Vagina (tissue), 2 donors: ENCODE results near the gene NFS1. TPM values are rescaled to one million over a fixed set of nuclear protein-coding genes. Genes with fewer than 3 reads are reported as not detected.
A peak's percentile ranks its signal among the peaks of the same experiment; 100 is the strongest.

ENCODE experiments used
- DNase-seq, 2 donors: peaks; one replicate each; pipeline ENCODE4 v3.0.0-alpha.2; 2017; ENCODE audit errors: extremely low spot score in 2 of 2
- H3K27ac ChIP-seq: fragments of 200-600 bp; sonication (generic); one replicate; pipeline ENCODE4 v1.5.1; 2019
- H3K27me3 ChIP-seq: fragments of 200-600 bp; sonication (generic); one replicate; pipeline ENCODE4 v1.5.1; 2019
- H3K36me3 ChIP-seq, 2 donors: fragments of 200-600 bp; sonication (generic); one replicate each; pipeline ENCODE4 v1.5.1; 2017 to 2019
- H3K4me1 ChIP-seq: fragments of 200-600 bp; sonication (generic); one replicate; pipeline ENCODE4 v1.5.1; 2019
- H3K4me3 ChIP-seq, 2 donors: fragments of 200-600 bp; sonication (generic); 1 replicate in 1 of 2; 2 replicates in 1 of 2; pipeline ENCODE4 v1.5.1; 2016 to 2019
- H3K9me3 ChIP-seq: fragments of 200-600 bp; sonication (generic); one replicate; pipeline ENCODE4 v1.5.1; 2019
- CTCF ChIP-seq, 3 experiments: fragments of 450-650 bp in 2 of 3; fragments of 200-600 bp in 1 of 3; sonication (generic) in 1 of 3; IDR thresholded peaks; one replicate each; pipeline ENCODE4 v1.5.1; 2017 to 2019; ENCODE audit warnings: antibody characterized with exemption in 3 of 3, mild to moderate bottlenecking in 2 of 3, moderate library complexity in 2 of 3
- POLR2A ChIP-seq, 2 donors: fragments of 450-650 bp; IDR thresholded peaks; one replicate each; pipeline ENCODE4 v1.6.1; 2017; ENCODE audit warnings: antibody characterized with exemption in 2 of 2, mild to moderate bottlenecking in 2 of 2, moderate library complexity in 2 of 2
- POLR2AphosphoS5 ChIP-seq, 2 donors: sonication (generic); formaldehyde crosslinking; IDR thresholded peaks; one replicate each; pipeline ENCODE4 v1.9.0; 2017; ENCODE audit warnings: antibody characterized with exemption in 2 of 2, mild to moderate bottlenecking in 2 of 2, low read depth in 1 of 2; ENCODE audit not compliant: insufficient read depth in 1 of 2
- intact Hi-C: fragments of 100-400 bp; cut with DNase I; formaldehyde crosslinking; loops from one replicate; pipeline ENCODE4 v1.15.1; 2023
- total RNA-seq: library from RNA; depleted of rRNA; stranded (reverse); fragments of >200 nt; gene quantifications from one replicate; pipeline ENCODE4 v1.2.3, GENCODE V29; 2016

Gene NFS1
- total RNA-seq, 1 donor from 2014 or later, result 15.2 TPM

GRCh38 chr20:35704514-35705261, 5.5 kb upstream of the NFS1 start:
- TF ChIP-seq CTCF (IDR thresholded peaks at IDR 0.05), result no peak
- TF ChIP-seq POLR2A (IDR thresholded peaks at IDR 0.05), result no peak
- no peak for TF ChIP-seq POLR2AphosphoS5 (IDR thresholded peaks at IDR 0.05; ENCODE audit: insufficient read depth in 1 of 2, low read depth in 1 of 2)
- intact Hi-C loops, result no loop called here
- peaks cover 5 to 86% of the 10 kb centered on the region in 2 donors for H3K36me3 ChIP-seq
- no peaks in the 10 kb centered on the region for H3K9me3 ChIP-seq
- H3K4me1 ChIP-seq, result peaks cover 35% of the 10 kb centered on the region
- no peak overlapping the region for H3K4me3 ChIP-seq
- DNase-seq, result peak in 1 of 2 donors; percentile 5
- no peak overlapping the region for H3K27ac ChIP-seq
- H3K27me3 ChIP-seq, result no peaks in the 10 kb centered on the region

- Histone ChIP-seq H3K36me3 (peaks cover 5 to 71% of the 10 kb centered on the region in 2 donors), H3K27me3 (no peaks in the 10 kb centered on the region), H3K27ac (no peak overlapping the region), H3K4me1 (peaks cover 30% of the 10 kb centered on the region), H3K9me3 (no peaks in the 10 kb centered on the region), H3K4me3 (no peak overlapping the region)
- TF ChIP-seq CTCF (IDR thresholded peaks at IDR 0.05), result no peak
- TF ChIP-seq POLR2A (IDR thresholded peaks at IDR 0.05), result no peak
- no peak for TF ChIP-seq POLR2AphosphoS5 (IDR thresholded peaks at IDR 0.05; ENCODE audit: insufficient read depth in 1 of 2, low read depth in 1 of 2)
- intact Hi-C loops, result no loop called here
- no peak for DNase-seq
These were observed 3.9 kb upstream of the NFS1 start for GRCh38 chr20:35702824-35703695.

- Histone ChIP-seq H3K27ac (no peak overlapping the region), H3K36me3 (peaks cover 5 to 64% of the 10 kb centered on the region in 2 donors), H3K27me3 (no peaks in the 10 kb centered on the region), H3K4me3 (no peak overlapping the region), H3K4me1 (peaks cover 30% of the 10 kb centered on the region), H3K9me3 (no peaks in the 10 kb centered on the region)
- TF ChIP-seq POLR2AphosphoS5 (IDR thresholded peaks at IDR 0.05; ENCODE audit: insufficient read depth in 1 of 2, low read depth in 1 of 2) (no peak), POLR2A (IDR thresholded peaks at IDR 0.05) (no peak), CTCF (IDR thresholded peaks at IDR 0.05) (no peak)
- intact Hi-C loops, result no loop called here
- peak in 1 of 2 donors; percentile 60 for DNase-seq
These were observed 3.1 kb upstream of the NFS1 start for GRCh38 chr20:35702051-35702823.

- no peaks in the 10 kb centered on the region for H3K9me3 ChIP-seq
- H3K27ac ChIP-seq, result no peak overlapping the region
- H3K27me3 ChIP-seq, result no peaks in the 10 kb centered on the region
- TF ChIP-seq CTCF (IDR thresholded peaks at IDR 0.05), result no peak
- H3K36me3 ChIP-seq, result peaks cover 5 to 50% of the 10 kb centered on the region in 2 donors
- intact Hi-C loops, result no loop called here
- H3K4me3 ChIP-seq, result no peak overlapping the region
- peaks cover 29% of the 10 kb centered on the region for H3K4me1 ChIP-seq
- peak in 1 of 2 donors; percentile 34 for DNase-seq
These were observed 1.5 kb upstream of the NFS1 start for GRCh38 chr20:35700625-35701148.
